Mesothelial cell of epicardium (in vitro differentiated cells): Measurements from ENCODE around the gene CD79A. TPM values are rescaled to one million over a fixed set of nuclear protein-coding genes. Genes with fewer than 3 reads are reported as not detected.

Source experiments
- DNase-seq, 2 experiments: peaks; one replicate each; pipeline ENCODE4 v3.0.0; 2021; ENCODE audit warnings: low spot score in 2 of 2; ENCODE audit not compliant: unreplicated experiment in 2 of 2
- H3K27ac Mint-ChIP-seq: 2 replicates; pipeline ENCODE4 v1.8.0; 2021; ENCODE audit warnings: mixed read lengths
- H3K27me3 Mint-ChIP-seq: 2 replicates; pipeline ENCODE4 v1.8.0; 2021; ENCODE audit warnings: low read depth, mixed read lengths
- H3K36me3 Mint-ChIP-seq: 2 replicates; pipeline ENCODE4 v1.8.0; 2021; ENCODE audit warnings: mixed read lengths
- H3K4me1 Mint-ChIP-seq: 2 replicates; pipeline ENCODE4 v1.8.0; 2021; ENCODE audit warnings: mixed read lengths
- H3K4me3 Mint-ChIP-seq: 2 replicates; pipeline ENCODE4 v1.8.0; 2021; ENCODE audit warnings: mild to moderate bottlenecking, moderate library complexity, mixed read lengths
- H3K9me3 Mint-ChIP-seq: 2 replicates; pipeline ENCODE4 v1.8.0; 2021; ENCODE audit warnings: mixed read lengths
- CTCF ChIP-seq: fragments of 200-600 bp; sonication (generic); IDR thresholded peaks from one replicate; pipeline ENCODE4 v1.5.0; 2021; ENCODE audit warnings: antibody characterized with exemption; ENCODE audit not compliant: unreplicated experiment
- total RNA-seq: library from RNA; stranded (reverse); gene quantifications from 3 replicates; pipeline ENCODE4 v1.2.1, GENCODE V29; 2021

Gene CD79A
- total RNA-seq, 1 donor from 2014 or later = 0.58 TPM

DNA sequence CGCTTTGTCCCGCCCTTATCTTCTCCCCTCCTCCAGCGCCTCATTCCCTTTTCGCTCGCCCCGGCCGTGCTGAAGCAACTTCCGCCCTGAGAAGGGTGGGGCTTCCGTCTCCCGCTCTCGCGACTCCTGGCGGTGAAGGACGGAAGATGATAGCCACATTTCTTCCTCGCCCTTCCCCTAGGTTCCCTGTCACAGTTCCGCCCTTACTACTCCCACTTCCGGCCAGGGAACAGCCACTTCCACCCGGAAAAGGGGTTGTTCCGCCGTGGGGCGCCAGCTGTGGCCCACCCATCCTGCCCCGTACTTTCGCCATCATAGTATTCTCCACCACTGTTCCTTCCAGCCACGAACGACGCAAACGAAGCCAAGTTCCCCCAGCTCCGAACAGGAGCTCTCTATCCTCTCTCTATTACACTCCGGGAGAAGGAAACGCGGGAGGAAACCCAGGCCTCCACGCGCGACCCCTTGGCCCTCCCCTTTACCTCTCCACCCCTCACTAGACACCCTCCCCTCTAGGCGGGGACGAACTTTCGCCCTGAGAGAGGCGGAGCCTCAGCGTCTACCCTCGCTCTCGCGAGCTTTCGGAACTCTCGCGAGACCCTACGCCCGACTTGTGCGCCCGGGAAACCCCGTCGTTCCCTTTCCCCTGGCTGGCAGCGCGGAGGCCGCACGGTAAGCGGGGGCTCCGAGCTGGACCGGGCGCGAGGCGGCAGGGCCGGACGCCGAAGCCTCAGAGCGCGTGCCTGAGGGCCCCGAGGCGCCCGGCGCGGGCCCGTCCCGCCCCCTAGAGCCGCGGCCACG, 17.3 kb upstream of the CD79A start, which contains the start of gene RPS19:
TSS of gene RPS19 (plus strand) at position 638 of the 801 bp plus-strand sequence. CDS start 520 bp downstream, outside the sequence.
- Mint-ChIP-seq H3K36me3 (peaks cover 32% of the 10 kb centered on the region), H3K4me1 (peaks cover 29% of the 10 kb centered on the region), H3K9me3 (no peaks in the 10 kb centered on the region), H3K27ac (peak within 1 kb of the TSS; percentile 99), H3K4me3 (peak within 1 kb of the TSS; percentile 90), H3K27me3 (peaks cover 19% of the 10 kb centered on the region)
- peak; percentile 66 for TF ChIP-seq CTCF
- DNase-seq = peak; percentile 93 to 98

DNA sequence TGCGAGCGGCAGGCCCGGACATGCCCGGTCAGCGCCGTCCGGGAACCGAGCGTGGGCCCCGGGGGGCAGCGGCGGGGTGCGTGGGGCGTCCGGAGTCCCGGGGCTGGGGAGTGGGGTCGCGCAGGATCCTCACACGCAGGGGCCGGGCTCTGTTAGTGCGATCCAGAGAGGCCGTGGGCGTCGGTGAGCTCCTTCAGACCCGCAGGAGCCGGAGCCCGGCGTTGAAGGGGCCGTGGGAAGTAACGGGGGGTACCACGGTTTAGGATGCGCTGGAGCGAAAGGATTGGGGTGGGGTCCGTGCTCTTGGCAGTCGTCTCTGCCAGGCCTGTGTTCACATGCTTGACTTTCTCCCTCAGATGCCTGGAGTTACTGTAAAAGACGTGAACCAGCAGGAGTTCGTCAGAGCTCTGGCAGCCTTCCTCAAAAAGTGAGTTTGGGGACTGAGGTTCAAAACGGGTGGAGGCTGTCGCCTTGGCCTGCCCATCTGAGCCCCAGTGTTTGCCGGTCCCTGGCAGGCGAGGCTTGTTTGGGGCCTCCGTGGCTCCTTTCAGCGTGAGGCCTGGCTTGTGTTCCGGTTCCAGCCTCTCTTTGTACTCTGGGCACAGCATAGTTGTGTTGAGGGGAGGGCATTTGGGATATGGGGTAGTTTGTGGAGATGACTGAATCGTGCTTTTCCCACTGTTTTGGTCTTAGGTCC, 16.5 kb upstream of the CD79A start:
- Mint-ChIP-seq H3K27ac (peak overlapping the region; percentile 95), H3K36me3 (peaks cover 34% of the 10 kb centered on the region), H3K27me3 (peaks cover 13% of the 10 kb centered on the region), H3K4me1 (peaks cover 29% of the 10 kb centered on the region), H3K9me3 (no peaks in the 10 kb centered on the region), H3K4me3 (peak overlapping the region; percentile 90)
- DNase-seq = no peak
- TF ChIP-seq CTCF = no peak

- H3K27me3 Mint-ChIP-seq = peaks cover 7% of the 10 kb centered on the region
- peaks cover 29% of the 10 kb centered on the region for H3K4me1 Mint-ChIP-seq
- peak overlapping the region; percentile 95 for H3K27ac Mint-ChIP-seq
- no peak for DNase-seq
- peak overlapping the region; percentile 90 for H3K4me3 Mint-ChIP-seq
- no peak for TF ChIP-seq CTCF
- peaks cover 34% of the 10 kb centered on the region for H3K36me3 Mint-ChIP-seq
- no peaks in the 10 kb centered on the region for H3K9me3 Mint-ChIP-seq
Measured at GRCh38 chr19:41861116-41861768, 15.8 kb upstream of the CD79A start.

- Mint-ChIP-seq H3K27me3 (peaks cover 7% of the 10 kb centered on the region), H3K4me1 (peaks cover 29% of the 10 kb centered on the region), H3K4me3 (peak overlapping the region; percentile 90), H3K27ac (peak overlapping the region; percentile 95), H3K36me3 (peaks cover 34% of the 10 kb centered on the region), H3K9me3 (no peaks in the 10 kb centered on the region)
- no peak for DNase-seq
- no peak for TF ChIP-seq CTCF
Measured at GRCh38 chr19:41861846-41862245, 15.2 kb upstream of the CD79A start.

DNA sequence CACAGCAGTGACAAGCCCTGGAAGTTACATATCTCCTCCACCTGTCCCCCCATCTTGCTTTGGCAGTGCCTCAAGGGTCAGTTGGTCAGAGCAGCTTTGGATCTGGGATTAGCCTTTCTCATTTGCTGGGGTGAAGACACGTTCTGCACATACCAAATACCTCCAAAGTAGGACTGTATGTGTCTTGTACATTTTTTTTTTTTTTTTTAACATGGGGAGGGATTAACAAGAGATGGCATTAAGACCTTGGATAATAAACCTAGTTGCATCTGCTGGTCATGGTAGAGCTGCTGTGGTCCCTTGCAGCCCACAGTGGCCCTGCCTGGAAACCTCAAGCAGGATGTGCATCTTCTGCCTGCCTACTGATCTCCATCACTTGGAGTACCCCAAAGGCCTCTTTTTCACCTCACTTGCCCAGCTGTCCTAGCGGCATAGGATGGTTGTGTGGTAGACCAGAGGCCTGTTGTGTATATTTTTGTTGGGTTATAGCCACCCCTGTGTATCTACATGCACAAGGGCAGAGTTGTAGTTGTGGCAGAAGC, 14.6 kb upstream of the CD79A start:
- Mint-ChIP-seq H3K9me3 (no peaks in the 10 kb centered on the region), H3K27ac (no peak overlapping the region), H3K4me1 (peaks cover 29% of the 10 kb centered on the region), H3K27me3 (no peaks in the 10 kb centered on the region), H3K36me3 (peaks cover 34% of the 10 kb centered on the region), H3K4me3 (peak overlapping the region; percentile 26)
- DNase-seq = no peak
- no peak for TF ChIP-seq CTCF
